Upper lobe of right lung (tissue), 1 donor: ENCODE results near the gene ZNF212. TPM values are rescaled to one million over a fixed set of nuclear protein-coding genes. Genes with fewer than 3 reads are reported as not detected.
A peak's percentile ranks its signal among the peaks of the same experiment; 100 is the strongest.

Source experiments
- ATAC-seq: fragments of 200-7000 bp; cut with Tn5 transposase; one replicate; pipeline ENCODE4 v1.9.1; 2020; ENCODE audit warnings: mild to moderate bottlenecking, moderate library complexity
- DNase-seq: peaks from one replicate; pipeline ENCODE4 v3.0.0-alpha.2; 2020
- H3K27ac ChIP-seq: fragments of 200-600 bp; one replicate; pipeline ENCODE4 v1.8.0; 2022
- H3K27me3 ChIP-seq: fragments of 200-600 bp; one replicate; pipeline ENCODE4 v1.8.0; 2022; ENCODE audit warnings: mild to moderate bottlenecking
- H3K36me3 ChIP-seq: fragments of 200-600 bp; one replicate; pipeline ENCODE4 v1.8.0; 2022
- H3K4me1 ChIP-seq: fragments of 200-600 bp; one replicate; pipeline ENCODE4 v1.8.0; 2022
- H3K4me3 ChIP-seq: fragments of 200-600 bp; one replicate; pipeline ENCODE4 v1.8.0; 2022; ENCODE audit warnings: mild to moderate bottlenecking
- H3K9me3 ChIP-seq: fragments of 200-600 bp; one replicate; pipeline ENCODE4 v1.8.0; 2022
- intact Hi-C: fragments of 100-400 bp; cut with DNase I; formaldehyde crosslinking; loops from one replicate; pipeline ENCODE4 v1.11.0; 2022
- total RNA-seq: library from RNA; stranded (reverse); fragmentation: NEBNext Ultra II Directional; extraction: Animal tissue kit (Norgen Biotek cat#: 25700); gene quantifications from one replicate; pipeline ENCODE4 v1.2.1, GENCODE V29; 2021
- TF ChIP-seq, protein P1 (sequence below): fragments of 200-600 bp; IDR thresholded peaks from one replicate; pipeline ENCODE4 v1.8.0; 2022; ENCODE audit warnings: antibody characterized with exemption
- donor health status: DM: no; HTN: yes; CAD: no; lungs with severe emphysema.

ZNF212 gene
- total RNA-seq, 1 donor from 2014 or later = 10.2 TPM

DNA sequence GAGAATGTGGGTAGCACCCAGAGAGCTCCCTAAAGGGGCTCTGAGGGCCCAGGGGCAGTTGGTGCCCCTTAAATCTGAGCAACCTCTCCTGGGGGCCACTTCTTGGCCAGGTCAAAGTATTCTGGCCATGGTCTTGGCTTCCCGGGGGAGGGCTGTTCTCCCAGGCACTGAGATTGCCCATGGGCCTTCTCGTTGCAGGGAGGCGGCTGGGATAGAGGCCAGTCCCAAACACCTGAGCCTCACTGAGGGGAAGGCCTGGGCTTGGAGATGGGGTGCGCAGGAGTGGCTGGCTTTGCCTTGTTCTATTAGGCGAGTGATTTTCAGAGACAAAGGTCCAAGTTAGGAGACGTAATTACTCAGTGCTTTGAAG lies 56.0 kb downstream of the ZNF212 start:
- TF ChIP-seq, protein P1, sequence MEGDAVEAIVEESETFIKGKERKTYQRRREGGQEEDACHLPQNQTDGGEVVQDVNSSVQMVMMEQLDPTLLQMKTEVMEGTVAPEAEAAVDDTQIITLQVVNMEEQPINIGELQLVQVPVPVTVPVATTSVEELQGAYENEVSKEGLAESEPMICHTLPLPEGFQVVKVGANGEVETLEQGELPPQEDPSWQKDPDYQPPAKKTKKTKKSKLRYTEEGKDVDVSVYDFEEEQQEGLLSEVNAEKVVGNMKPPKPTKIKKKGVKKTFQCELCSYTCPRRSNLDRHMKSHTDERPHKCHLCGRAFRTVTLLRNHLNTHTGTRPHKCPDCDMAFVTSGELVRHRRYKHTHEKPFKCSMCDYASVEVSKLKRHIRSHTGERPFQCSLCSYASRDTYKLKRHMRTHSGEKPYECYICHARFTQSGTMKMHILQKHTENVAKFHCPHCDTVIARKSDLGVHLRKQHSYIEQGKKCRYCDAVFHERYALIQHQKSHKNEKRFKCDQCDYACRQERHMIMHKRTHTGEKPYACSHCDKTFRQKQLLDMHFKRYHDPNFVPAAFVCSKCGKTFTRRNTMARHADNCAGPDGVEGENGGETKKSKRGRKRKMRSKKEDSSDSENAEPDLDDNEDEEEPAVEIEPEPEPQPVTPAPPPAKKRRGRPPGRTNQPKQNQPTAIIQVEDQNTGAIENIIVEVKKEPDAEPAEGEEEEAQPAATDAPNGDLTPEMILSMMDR = no peak
- Histone ChIP-seq H3K4me3 (no peak overlapping the region), H3K9me3 (no peaks in the 10 kb centered on the region), H3K36me3 (peaks cover 5% of the 10 kb centered on the region), H3K27ac (no peak overlapping the region), H3K4me1 (no peaks in the 10 kb centered on the region), H3K27me3 (no peaks in the 10 kb centered on the region)
- intact Hi-C loops = no loop called here
- DNase-seq = peak; percentile 46
- ATAC-seq = no peak

DNA sequence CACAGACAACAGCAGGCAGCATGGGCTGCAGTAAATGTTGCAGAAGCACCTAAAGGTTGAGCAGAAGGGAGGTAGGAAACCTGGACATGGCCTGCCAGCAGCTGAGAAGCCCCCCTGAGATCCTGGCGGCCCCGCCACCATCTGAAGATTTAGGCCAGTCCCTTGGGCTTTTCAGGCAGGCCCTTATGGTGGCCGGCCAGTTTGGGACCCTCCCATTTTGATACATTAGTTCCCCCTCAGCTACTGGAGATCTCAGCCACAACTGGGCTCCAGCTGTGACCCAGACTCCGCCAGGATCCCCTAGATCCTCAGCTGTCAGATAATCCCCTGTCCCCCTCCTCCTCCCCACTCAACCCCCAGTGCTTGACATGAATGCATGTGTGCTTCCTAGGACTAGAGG lies 56.9 kb downstream of the ZNF212 start:
- ATAC-seq = no peak
- H3K27me3 ChIP-seq = no peaks in the 10 kb centered on the region

DNA sequence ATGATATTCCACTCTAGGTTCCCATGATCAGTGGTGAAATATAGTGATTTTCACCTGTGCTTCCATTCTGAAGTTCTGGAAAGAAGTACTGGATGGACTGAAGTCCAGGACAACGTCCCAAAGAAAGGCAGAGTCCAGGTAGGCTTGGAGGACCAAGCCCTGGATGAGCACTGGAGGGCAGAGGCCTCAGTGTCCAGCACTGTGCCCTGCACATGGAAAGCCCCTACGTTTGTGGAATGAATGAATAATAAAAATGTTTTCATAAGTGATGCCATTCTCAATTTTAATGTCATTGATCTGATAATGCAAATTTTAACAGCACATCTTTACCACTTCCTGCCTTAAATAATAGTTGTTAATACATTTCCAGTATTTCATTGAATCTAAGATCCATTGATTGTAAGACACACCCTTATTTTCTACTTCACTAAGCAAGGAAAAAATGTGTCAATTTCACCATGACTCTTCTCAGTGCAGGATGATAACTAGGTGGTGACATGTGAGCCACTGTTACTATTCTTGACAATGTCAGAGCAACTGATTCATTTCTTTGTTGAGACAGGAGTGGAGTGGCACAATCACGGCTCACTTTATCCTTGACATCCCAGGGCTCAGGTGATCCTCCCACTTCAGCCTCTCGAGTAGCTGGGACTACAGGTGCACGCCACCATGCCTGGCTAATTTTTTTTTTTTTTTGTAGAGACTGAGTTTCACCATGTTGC lies 57.7 kb downstream of the ZNF212 start:
- TF ChIP-seq, protein P1 = no peak
- Histone ChIP-seq H3K27ac (no peak overlapping the region), H3K9me3 (no peaks in the 10 kb centered on the region), H3K27me3 (no peaks in the 10 kb centered on the region), H3K4me1 (no peaks in the 10 kb centered on the region), H3K36me3 (peaks cover 5% of the 10 kb centered on the region), H3K4me3 (no peak overlapping the region)
- DNase-seq = no peak
- intact Hi-C loops = no loop called here
- no peak for ATAC-seq

More for the DNA sequence above, 56.9 kb downstream of the ZNF212 start:
- Histone ChIP-seq H3K27ac (no peak overlapping the region), H3K4me1 (no peaks in the 10 kb centered on the region), H3K4me3 (no peak overlapping the region), H3K9me3 (no peaks in the 10 kb centered on the region), H3K36me3 (peaks cover 5% of the 10 kb centered on the region)
- no peak for DNase-seq
- intact Hi-C loops = no loop called here
- TF ChIP-seq, protein P1 = no peak

DNA sequence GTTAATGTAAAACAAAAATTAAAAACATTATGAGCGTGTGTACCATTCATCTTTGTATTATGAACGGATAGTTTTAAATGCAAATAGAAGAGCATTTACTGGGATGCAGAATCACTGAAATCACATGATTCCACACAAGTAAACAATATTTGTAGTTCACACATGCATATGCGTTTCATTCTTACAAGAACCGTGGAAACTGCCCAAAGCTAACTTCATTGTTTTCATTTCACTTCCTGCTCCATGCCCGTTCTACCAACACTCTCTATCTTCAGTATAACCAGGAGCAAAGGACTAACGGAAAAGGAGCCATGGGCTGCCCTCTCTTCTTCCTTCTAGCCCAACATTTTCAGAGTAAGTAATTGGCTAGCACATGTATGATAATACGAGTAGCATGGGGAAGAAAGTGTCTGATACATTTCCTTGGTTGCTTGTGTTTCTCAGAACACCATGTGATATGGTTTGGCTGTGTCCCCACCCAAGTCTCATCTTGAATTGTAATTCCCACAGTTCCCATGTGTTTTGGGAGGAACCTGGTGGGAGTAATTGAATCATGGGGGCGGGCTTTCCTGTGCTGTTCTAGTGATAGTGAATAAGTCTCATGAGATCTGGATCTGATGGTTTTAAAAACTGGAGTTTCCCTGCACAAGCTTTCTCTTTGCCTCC lies 61.3 kb downstream of the ZNF212 start:
- DNase-seq = no peak
- no peak for ATAC-seq
- Histone ChIP-seq H3K36me3 (no peaks in the 10 kb centered on the region), H3K4me3 (no peak overlapping the region), H3K9me3 (no peaks in the 10 kb centered on the region), H3K4me1 (no peaks in the 10 kb centered on the region), H3K27me3 (no peaks in the 10 kb centered on the region), H3K27ac (no peak overlapping the region)
- intact Hi-C loops = no loop called here
- TF ChIP-seq, protein P1 = no peak

DNA sequence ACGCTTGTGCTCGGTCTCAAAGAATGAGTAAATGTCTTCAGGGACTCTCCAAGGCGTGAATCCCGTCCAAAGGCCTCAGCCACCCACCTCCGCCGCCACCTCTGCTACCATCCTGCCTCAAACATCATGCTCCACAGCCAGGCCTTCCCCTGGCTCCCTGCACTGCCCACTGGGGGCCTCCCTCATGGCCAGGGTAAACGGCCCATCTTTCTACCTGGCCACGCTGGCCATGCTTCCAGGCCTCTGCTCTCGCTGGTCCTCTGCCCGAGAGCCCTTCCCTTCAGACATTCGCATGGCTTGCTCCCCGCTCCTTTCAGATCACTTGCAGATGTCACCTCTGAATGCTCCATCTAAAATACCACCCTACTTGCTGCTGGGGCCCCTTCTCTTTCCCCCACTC lies 62.8 kb downstream of the ZNF212 start:
- no peak for DNase-seq
- intact Hi-C loops = no loop called here
- H3K27ac ChIP-seq = no peak overlapping the region
- ATAC-seq = no peak
- no peaks in the 10 kb centered on the region for H3K4me1 ChIP-seq
- no peak overlapping the region for H3K4me3 ChIP-seq
- TF ChIP-seq, protein P1 = no peak
- no peaks in the 10 kb centered on the region for H3K27me3 ChIP-seq
- H3K36me3 ChIP-seq = no peaks in the 10 kb centered on the region
- H3K9me3 ChIP-seq = no peaks in the 10 kb centered on the region
